HG03025 (cell line): ENCODE results near the gene AFAP1.
A peak's percentile ranks its signal among the peaks of the same experiment; 100 is the strongest.

Experiments used
- ATAC-seq: cut with Tn5 transposase; IDR thresholded peaks from one replicate; pipeline ENCODE4 v1.9.1; 2021; ENCODE audit warnings: mild to moderate bottlenecking, moderate library complexity; ENCODE audit not compliant: unreplicated experiment, low FRiP score

The AFAP1 gene

GRCh38 chr4:7939377-7940108, at the start of gene AFAP1:
Gene AFAP1 (minus strand): TSS chr4:7939861. CDS start chr4:7872078, 67,783 bp downstream.
- ATAC-seq = peak; percentile 75

GRCh38 chr4:7988437-7988836, 48.8 kb upstream of the AFAP1 start:
- ATAC-seq = no peak

- no peak for ATAC-seq
Observed at GRCh38 chr4:7987148-7987989, 47.7 kb upstream of the AFAP1 start.

GRCh38 chr4:7985891-7986441, 46.3 kb upstream of the AFAP1 start:
- ATAC-seq = no peak

- ATAC-seq = no peak
Observed at GRCh38 chr4:7985072-7985471, 45.4 kb upstream of the AFAP1 start.

GRCh38 chr4:7984286-7984925, 44.7 kb upstream of the AFAP1 start:
- no peak for ATAC-seq

- no peak for ATAC-seq
Observed at GRCh38 chr4:7983296-7983695, 43.6 kb upstream of the AFAP1 start.

GRCh38 chr4:7981738-7982394, 42.2 kb upstream of the AFAP1 start:
- ATAC-seq = no peak

- no peak for ATAC-seq
Observed at GRCh38 chr4:7980036-7980435, 40.4 kb upstream of the AFAP1 start.

- no peak for ATAC-seq
Observed at GRCh38 chr4:7979652-7979968, 39.9 kb upstream of the AFAP1 start.

- ATAC-seq = no peak
Observed at GRCh38 chr4:7978907-7979651, 39.4 kb upstream of the AFAP1 start.

- no peak for ATAC-seq
Observed at GRCh38 chr4:7978489-7978888, 38.8 kb upstream of the AFAP1 start.

- ATAC-seq = no peak
Observed at GRCh38 chr4:7976634-7977033, 37.0 kb upstream of the AFAP1 start.

GRCh38 chr4:7976025-7976424, 36.4 kb upstream of the AFAP1 start:
- no peak for ATAC-seq

- ATAC-seq = no peak
Observed at GRCh38 chr4:7974425-7974824, 34.8 kb upstream of the AFAP1 start.

- ATAC-seq = no peak
Observed at GRCh38 chr4:7973545-7973981, 33.9 kb upstream of the AFAP1 start.

- no peak for ATAC-seq
Observed at GRCh38 chr4:7971881-7972500, 32.3 kb upstream of the AFAP1 start.

- no peak for ATAC-seq
Observed at GRCh38 chr4:7971159-7971631, 31.5 kb upstream of the AFAP1 start.

- ATAC-seq = no peak
Observed at GRCh38 chr4:7970361-7970946, 30.8 kb upstream of the AFAP1 start.
